Endothelial cell of umbilical vein (primary cell): ENCODE results near the gene TXNDC9. TPM values are rescaled to one million over a fixed set of nuclear protein-coding genes. Genes with fewer than 3 reads are reported as not detected.

Source experiments
- BruUV-seq: library from RNA; stranded (reverse); fragments of 400-500 nt; replicated peaks from 2 replicates; lab custom pipeline; 2021; lab: Mats Ljungman, UMichigan
- CTCF ChIA-PET: fragments of 300-600, 350-600 bp; sonication (Branson Sonifier 250); formaldehyde crosslinking; loops from one replicate; lab custom pipeline; 2021; ENCODE audit warnings: antibody characterized with exemption, inconsistent platforms; lab: Charles Lee
- POLR2A ChIA-PET: fragments of 300-600, 350-600 bp; sonication (Branson Sonifier 250); formaldehyde crosslinking; loops from one replicate; lab custom pipeline; 2021; ENCODE audit warnings: antibody characterized with exemption, inconsistent platforms; lab: Charles Lee
- DNase-seq: peaks from one replicate; pipeline ENCODE4 v3.0.0-alpha.2; 2011; ENCODE audit warnings: low read depth, low spot score
- FAIRE-seq: peaks from 2 replicates; lab custom pipeline; 2011; peaks lifted over from hg19 to GRCh38; lab: Jason Lieb, UNC
- H2AFZ ChIP-seq: 2 replicates; pipeline ENCODE4 v1.6.0; 2012; ENCODE audit warnings: low read depth, low read length, control low read depth, inconsistent platforms
- H3K27ac ChIP-seq: 2 replicates; pipeline ENCODE4 v1.5.1; 2011; ENCODE audit warnings: low read depth, mild to moderate bottlenecking, control low read depth, low read length, moderate library complexity; ENCODE audit not compliant: insufficient read depth
- H3K27me3 ChIP-seq, 2 experiments: 2 replicates each; pipeline versions ENCODE4 v1.6.0 to v1.6.1; 2011; ENCODE audit warnings: low read length in 2 of 2, mixed read lengths in 1 of 2; ENCODE audit not compliant: control insufficient read depth in 2 of 2, insufficient read depth in 2 of 2
- H3K36me3 ChIP-seq, 2 experiments: 2 replicates in 1 of 2; 3 replicates in 1 of 2; pipeline ENCODE4 v1.5.1; 2011; ENCODE audit warnings: low read length in 2 of 2, mild to moderate bottlenecking in 1 of 2, moderate library complexity in 1 of 2; ENCODE audit not compliant: control insufficient read depth in 2 of 2, insufficient read depth in 2 of 2; ENCODE audit errors: extremely low read depth in 1 of 2
- H3K4me1 ChIP-seq: 3 replicates; pipeline ENCODE4 v1.5.1; 2011; ENCODE audit warnings: mild to moderate bottlenecking, low read length; ENCODE audit not compliant: control insufficient read depth, insufficient read depth; ENCODE audit errors: extremely low read depth
- H3K4me2 ChIP-seq: 2 replicates; pipeline ENCODE4 v1.6.1; 2011; ENCODE audit warnings: low read length, control low read depth, mixed read lengths; ENCODE audit not compliant: insufficient read depth
- H3K4me3 ChIP-seq, 3 experiments: fragments of 200-600 bp in 1 of 3; sonication (generic), shearing (Covaris generic) in 1 of 3; replicated peaks in 1 of 3; 2 replicates each; pipeline ENCODE4 v1.5.1; 2011 to 2016; ENCODE audit warnings: control low read depth in 3 of 3, low read length in 3 of 3, mild to moderate bottlenecking in 2 of 3, inconsistent platforms in 1 of 3, low read depth in 1 of 3, moderate library complexity in 1 of 3; ENCODE audit not compliant: insufficient read depth in 1 of 3
- H3K79me2 ChIP-seq: 2 replicates; pipeline ENCODE4 v1.6.0; 2012; ENCODE audit warnings: low read length, inconsistent platforms; ENCODE audit not compliant: control insufficient read depth, insufficient read depth
- H3K9ac ChIP-seq: replicated peaks from 2 replicates; pipeline ENCODE3; 2011; ENCODE audit warnings: low read length, control low read depth; ENCODE audit not compliant: insufficient read depth; ENCODE audit errors: extremely low read depth
- H3K9me1 ChIP-seq: replicated peaks from 3 replicates; pipeline ENCODE4 v1.6.0; 2011; ENCODE audit warnings: mild to moderate bottlenecking, low read length; ENCODE audit not compliant: control insufficient read depth, insufficient read depth; ENCODE audit errors: extremely low read depth
- H3K9me3 ChIP-seq: replicated peaks from 2 replicates; pipeline ENCODE4 v1.5.1; 2012; ENCODE audit warnings: low read length, inconsistent platforms; ENCODE audit not compliant: control insufficient read depth, insufficient read depth
- H4K20me1 ChIP-seq: replicated peaks from 2 replicates; pipeline ENCODE3; 2011; ENCODE audit warnings: mild to moderate bottlenecking, low read length; ENCODE audit not compliant: control insufficient read depth, insufficient read depth; ENCODE audit errors: extremely low read depth
- CTCF ChIP-seq, 2 donors: IDR thresholded peaks; 1 replicate in 1 of 2; 2 replicates in 1 of 2; pipeline ENCODE4 v1.5.1; 2011; ENCODE audit warnings: low read length in 2 of 2, mild to moderate bottlenecking in 2 of 2, moderate library complexity in 2 of 2, control low read depth in 1 of 2, inconsistent platforms in 1 of 2, low read depth in 1 of 2; ENCODE audit not compliant: insufficient read depth in 1 of 2; ENCODE audit errors: extremely low read depth in 1 of 2
- EZH2 ChIP-seq: IDR thresholded peaks from 2 replicates; pipeline ENCODE4 v1.6.1; 2012; ENCODE audit warnings: borderline replicate concordance, low read depth, mild to moderate bottlenecking, moderate library complexity, low read length, inconsistent platforms; ENCODE audit not compliant: severe bottlenecking
- FOS ChIP-seq: IDR thresholded peaks from 2 replicates; pipeline ENCODE4 v1.6.1; 2011; ENCODE audit warnings: mild to moderate bottlenecking, low read length, moderate library complexity, borderline replicate concordance; ENCODE audit not compliant: insufficient read depth
- GATA2 ChIP-seq: IDR thresholded peaks from 2 replicates; pipeline ENCODE4 v1.7.0; 2011; ENCODE audit warnings: low read depth, mild to moderate bottlenecking, moderate library complexity, mixed read lengths, low read length; ENCODE audit not compliant: insufficient read length, insufficient read depth
- JUN ChIP-seq: IDR thresholded peaks from 2 replicates; pipeline ENCODE4 v1.6.1; 2011; ENCODE audit warnings: borderline replicate concordance, low read depth; ENCODE audit not compliant: insufficient read length, insufficient read depth
- MAX ChIP-seq: IDR thresholded peaks from 2 replicates; pipeline ENCODE4 v1.6.1; 2011; ENCODE audit not compliant: insufficient read depth, insufficient read length
- MYC ChIP-seq: IDR thresholded peaks from one replicate; pipeline ENCODE4 v1.6.1; 2011; ENCODE audit warnings: mild to moderate bottlenecking, low read depth, low read length
- POLR2A ChIP-seq: IDR thresholded peaks from 2 replicates; pipeline ENCODE4 v1.6.1; 2012; ENCODE audit warnings: low read depth, mild to moderate bottlenecking, control low read depth, low read length
- POLR2AphosphoS5 ChIP-seq: IDR thresholded peaks from 2 replicates; pipeline ENCODE4 v1.6.1; 2012; ENCODE audit warnings: low read depth, mild to moderate bottlenecking, control low read depth, low read length, moderate library complexity; ENCODE audit not compliant: insufficient read depth
- dilution Hi-C: fragments of 300-500 bp; cut with MboI; formaldehyde crosslinking; loops from one replicate; pipeline ENCODE4 v1.15.0; 2019; ENCODE audit warnings: low sequenced_read_pairs; ENCODE audit not compliant: extremely low pct_ligation_motif_present
- intact Hi-C: fragments of 100-400 bp; cut with micrococcal nuclease; formaldehyde crosslinking; loops from one replicate; pipeline ENCODE4 v1.10.0; 2022
- polyA plus RNA-seq, 4 experiments: library from polyadenylated mRNA; depleted of rRNA in 3 of 4; stranded (reverse) in 3 of 4; unstranded in 1 of 4; fragments of >200 nt; gene quantifications; 2 replicates each; pipeline versions ENCODE4 v1.2.1 to v1.2.3, GENCODE V29; 2011 to 2012; ENCODE audit warnings: missing spikeins in 1 of 4
- total RNA-seq: library from RNA; stranded (reverse); gene quantifications from 2 replicates; pipeline ENCODE4 v1.2.3, GENCODE V29; 2021

TXNDC9 gene
- total and polyA plus RNA-seq, 2 donors (not counting 3 experiments of a cell fraction or from before 2014, with no cell fraction given): 18.6 to 45.8 TPM

GRCh38 chr2:99275882-99276281 is 60.3 kb downstream of the TXNDC9 start:
- TF ChIP-seq JUN (no peak), POLR2A (no peak), EZH2 (no peak), MYC (no peak), GATA2 (no peak), MAX (no peak), POLR2AphosphoS5 (no peak), FOS (no peak), CTCF (IDR thresholded peaks at IDR 0.05; ENCODE audit: extremely low read depth in 1 of 2, insufficient read depth in 1 of 2, low read depth in 1 of 2, low read length in 2 of 2) (no peak)
- Histone ChIP-seq H3K4me2 (no peak overlapping the region), H3K27ac (no peak overlapping the region), H3K4me1 (no peaks in the 10 kb centered on the region), H3K79me2 (no peaks in the 10 kb centered on the region), H3K9ac (no peak overlapping the region), H4K20me1 (no peaks in the 10 kb centered on the region), H3K9me3 (no peaks in the 10 kb centered on the region), H3K4me3 (no peak overlapping the region), H3K27me3 (no peaks in the 10 kb centered on the region), H3K36me3 (no peaks in the 10 kb centered on the region), H3K9me1 (no peaks in the 10 kb centered on the region), H2AFZ (no peak overlapping the region)
- FAIRE-seq (no peak), DNase-seq (no peak)
- ChIA-PET POLR2A (no interaction called here), CTCF (no interaction called here)
- dilution Hi-C loops (no loop called here), intact Hi-C loops (no loop called here)
- no TSS peak for BruUV-seq

Other genes starting within 250 kb of the TXNDC9 start
- not detected in 2 replicates for gene C2orf15, start 194.6 kb downstream of the TXNDC9 start, total RNA-seq
- gene C2orf15, start 194.6 kb downstream of the TXNDC9 start, polyA plus RNA-seq: not detected in 2 replicates
- gene TSGA10, start 181.4 kb downstream of the TXNDC9 start, total RNA-seq: 0.51 and 2.7 TPM in 2 replicates
- 0.05 and 0.12 TPM in 2 replicates for gene TSGA10, start 181.4 kb downstream of the TXNDC9 start, polyA plus RNA-seq
- 4.8 and 5.3 TPM in 2 replicates for gene LIPT1, start 181.4 kb downstream of the TXNDC9 start, total RNA-seq
- 3.3 and 3.7 TPM in 2 replicates for gene LIPT1, start 181.4 kb downstream of the TXNDC9 start, polyA plus RNA-seq
- 29.8 and 30.0 TPM in 2 replicates for gene MITD1, start 155.3 kb downstream of the TXNDC9 start, total RNA-seq
- gene MITD1, start 155.3 kb downstream of the TXNDC9 start, polyA plus RNA-seq: 8.2 and 11.1 TPM in 2 replicates
- gene MRPL30, start 155.1 kb downstream of the TXNDC9 start, total RNA-seq: 28.4 and 30.7 TPM in 2 replicates
- 12.9 and 14.7 TPM in 2 replicates for gene MRPL30, start 155.1 kb downstream of the TXNDC9 start, polyA plus RNA-seq
- not detected in 2 replicates for gene LYG2, start 80.7 kb downstream of the TXNDC9 start, total RNA-seq
- gene LYG2, start 80.7 kb downstream of the TXNDC9 start, polyA plus RNA-seq: not detected in 2 replicates
- gene LYG1, start 35.1 kb downstream of the TXNDC9 start, total RNA-seq: 0.35 and 0.55 TPM in 2 replicates
- gene LYG1, start 35.1 kb downstream of the TXNDC9 start, polyA plus RNA-seq: 1.7 and 1.8 TPM in 2 replicates
- 53.5 and 54.5 TPM in 2 replicates for gene EIF5B, start 1.1 kb upstream of the TXNDC9 start, total RNA-seq
- gene EIF5B, start 1.1 kb upstream of the TXNDC9 start, polyA plus RNA-seq: 6.3 and 10.1 TPM in 2 replicates
- gene REV1, start 153.7 kb upstream of the TXNDC9 start, total RNA-seq: 40.8 and 50.3 TPM in 2 replicates
- 16.6 and 19.6 TPM in 2 replicates for gene REV1, start 153.7 kb upstream of the TXNDC9 start, polyA plus RNA-seq